C4-2B (cell line): ENCODE measurements around the gene GPBP1.

Experiments used
- H3K27ac ChIP-seq: fragments of 450-650 bp; 2 replicates; pipeline ENCODE4 v1.5.1; 2017
- ZFX ChIP-seq: fragments of 450-650 bp; IDR thresholded peaks from 2 replicates; pipeline ENCODE4 v1.6.1; 2017
- TF ChIP-seq, protein P1 (sequence below): fragments of 450-650 bp; conservative IDR thresholded peaks from 2 replicates; pipeline ENCODE4 v1.5.1; 2017; ENCODE audit warnings: mild to moderate bottlenecking

GPBP1 gene

DNA sequence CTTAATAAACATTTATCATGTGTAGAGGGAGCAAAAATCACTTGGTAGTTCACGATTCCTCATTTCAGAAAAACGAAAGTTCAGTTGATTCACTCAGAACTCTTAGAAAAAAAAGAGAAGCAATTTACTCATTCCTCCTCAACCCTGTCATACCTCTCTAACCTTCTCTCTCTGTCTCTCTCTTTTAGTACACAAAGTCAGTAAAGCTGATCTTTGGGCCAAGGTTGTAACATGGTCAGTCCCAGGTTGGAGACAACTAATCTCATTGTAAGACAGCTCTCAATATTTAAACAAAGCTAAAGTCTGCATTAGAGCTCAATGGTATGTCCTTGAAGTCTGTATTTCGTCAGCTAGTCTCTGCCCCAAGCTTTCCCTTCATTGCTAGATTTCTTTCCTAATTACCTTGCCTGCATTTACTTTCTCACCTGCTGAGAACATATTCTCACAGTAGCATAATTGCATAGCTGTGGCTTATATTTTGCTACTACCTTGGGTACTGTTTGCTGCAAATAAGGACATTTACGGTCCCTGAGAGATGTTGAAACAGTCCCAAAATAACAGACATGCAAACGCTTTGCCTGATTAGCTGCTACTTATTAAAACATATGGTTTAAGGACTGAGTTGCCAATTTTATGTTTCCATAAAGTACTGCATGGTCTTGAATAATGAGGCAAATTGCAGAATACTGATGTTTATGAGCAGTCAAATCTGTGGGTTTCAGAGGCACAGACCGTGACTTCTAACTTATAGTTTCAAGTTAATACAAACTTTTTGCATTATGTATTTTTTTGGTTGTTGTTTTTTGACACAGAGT lies 138.3 kb downstream of the GPBP1 start:
- TF ChIP-seq, protein P1, sequence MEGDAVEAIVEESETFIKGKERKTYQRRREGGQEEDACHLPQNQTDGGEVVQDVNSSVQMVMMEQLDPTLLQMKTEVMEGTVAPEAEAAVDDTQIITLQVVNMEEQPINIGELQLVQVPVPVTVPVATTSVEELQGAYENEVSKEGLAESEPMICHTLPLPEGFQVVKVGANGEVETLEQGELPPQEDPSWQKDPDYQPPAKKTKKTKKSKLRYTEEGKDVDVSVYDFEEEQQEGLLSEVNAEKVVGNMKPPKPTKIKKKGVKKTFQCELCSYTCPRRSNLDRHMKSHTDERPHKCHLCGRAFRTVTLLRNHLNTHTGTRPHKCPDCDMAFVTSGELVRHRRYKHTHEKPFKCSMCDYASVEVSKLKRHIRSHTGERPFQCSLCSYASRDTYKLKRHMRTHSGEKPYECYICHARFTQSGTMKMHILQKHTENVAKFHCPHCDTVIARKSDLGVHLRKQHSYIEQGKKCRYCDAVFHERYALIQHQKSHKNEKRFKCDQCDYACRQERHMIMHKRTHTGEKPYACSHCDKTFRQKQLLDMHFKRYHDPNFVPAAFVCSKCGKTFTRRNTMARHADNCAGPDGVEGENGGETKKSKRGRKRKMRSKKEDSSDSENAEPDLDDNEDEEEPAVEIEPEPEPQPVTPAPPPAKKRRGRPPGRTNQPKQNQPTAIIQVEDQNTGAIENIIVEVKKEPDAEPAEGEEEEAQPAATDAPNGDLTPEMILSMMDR: no peak
- no peak for TF ChIP-seq ZFX
- no peak overlapping the region for H3K27ac ChIP-seq

DNA sequence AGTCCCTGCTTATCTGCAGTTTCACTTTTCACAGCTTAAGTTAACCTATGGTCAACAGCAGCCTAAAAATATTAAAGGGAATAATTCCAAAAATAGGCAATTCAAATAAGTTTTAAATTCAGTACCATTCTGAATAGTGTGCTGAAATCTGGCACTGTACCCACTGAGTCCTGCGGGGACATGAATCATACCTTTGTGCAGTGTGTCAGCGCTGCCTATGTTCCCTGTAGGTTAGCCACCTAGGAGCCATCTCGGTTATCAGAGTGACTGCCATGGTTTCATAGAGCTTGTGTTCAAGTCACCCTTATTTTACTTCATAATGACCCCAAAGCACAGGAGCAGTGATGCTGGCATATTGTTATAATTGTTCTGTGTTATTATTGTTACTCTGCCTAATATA lies 139.9 kb downstream of the GPBP1 start:
- TF ChIP-seq, protein P1: no peak
- TF ChIP-seq ZFX: no peak
- no peak overlapping the region for H3K27ac ChIP-seq
